GM21529 (cell line): ENCODE data around the gene HSF5.
"Not testable (repeated sequence)": the region's sequence is repeated elsewhere in the genome, so short reads cannot be mapped to it uniquely, and the experiment has no call there.

ENCODE experiments used
- ATAC-seq: cut with Tn5 transposase; IDR thresholded peaks from one replicate; pipeline ENCODE4 v1.9.1; 2021; ENCODE audit not compliant: unreplicated experiment

Gene HSF5

GRCh38 chr17:58516644-58517377 lies 28.6 kb upstream of the HSF5 start:
- ATAC-seq: no peak

GRCh38 chr17:58515286-58515685 lies 27.1 kb upstream of the HSF5 start:
- no peak for ATAC-seq

- ATAC-seq: no peak
These were observed 26.6 kb upstream of the HSF5 start for GRCh38 chr17:58514770-58515157.

- ATAC-seq: peak; percentile 16
These were observed 26.0 kb upstream of the HSF5 start, which contains the start of gene MTMR4 for GRCh38 chr17:58513965-58514769. MTMR4 (minus strand) TSS chr17:58514638; CDS start chr17:58514407, 231 bp downstream.

- ATAC-seq: no peak
These were observed 25.2 kb upstream of the HSF5 start for GRCh38 chr17:58513267-58513964.

- ATAC-seq: no peak
These were observed 21.9 kb upstream of the HSF5 start for GRCh38 chr17:58510075-58510474.

GRCh38 chr17:58508341-58509067 lies 20.3 kb upstream of the HSF5 start:
- no peak for ATAC-seq

GRCh38 chr17:58507123-58507634 lies 19.0 kb upstream of the HSF5 start:
- no peak for ATAC-seq

GRCh38 chr17:58506354-58507080 lies 18.3 kb upstream of the HSF5 start:
- no peak for ATAC-seq

- ATAC-seq: peak; percentile 93
These were observed 16.7 kb upstream of the HSF5 start for GRCh38 chr17:58504826-58505351.

GRCh38 chr17:58503866-58504265 lies 15.7 kb upstream of the HSF5 start:
- ATAC-seq: no peak

- not testable (repeated sequence) for ATAC-seq
These were observed 14.9 kb upstream of the HSF5 start for GRCh38 chr17:58503134-58503533.

- no peak for ATAC-seq
These were observed 13.2 kb upstream of the HSF5 start for GRCh38 chr17:58501451-58501850.

- ATAC-seq: no peak
These were observed 10.1 kb upstream of the HSF5 start for GRCh38 chr17:58498177-58498828.

GRCh38 chr17:58493506-58493905 lies 5.3 kb upstream of the HSF5 start:
- no peak for ATAC-seq

GRCh38 chr17:58492238-58493121 lies 4.3 kb upstream of the HSF5 start:
- ATAC-seq: no peak

GRCh38 chr17:58491510-58492045 lies 3.4 kb upstream of the HSF5 start:
- no peak for ATAC-seq

GRCh38 chr17:58488428-58488890 lies 251 bp upstream of the HSF5 start:
- ATAC-seq: no peak
